Measurements from ENCODE around the gene PPP2R2B.

DNA sequence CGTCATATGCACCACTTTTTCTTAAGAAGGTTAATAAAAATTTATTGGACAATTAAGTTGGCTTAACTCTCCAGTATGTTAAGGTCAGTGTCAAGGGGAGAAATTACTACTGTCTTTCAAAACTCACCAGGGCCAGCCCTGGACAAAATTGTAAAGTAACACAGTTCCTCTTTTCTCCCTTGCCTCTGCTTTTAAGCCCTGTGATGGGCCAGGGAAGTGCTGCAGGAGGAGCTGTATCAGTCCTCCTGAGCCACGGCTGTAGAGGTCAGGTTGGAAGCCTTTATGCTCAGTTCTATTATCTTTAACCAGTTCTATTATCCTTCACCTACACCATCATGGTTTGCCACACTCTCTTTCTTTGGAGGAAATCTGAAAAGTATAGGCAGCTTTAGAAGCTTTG is 11.5 kb upstream of the PPP2R2B start:
- TF ChIP-seq, protein P1, sequence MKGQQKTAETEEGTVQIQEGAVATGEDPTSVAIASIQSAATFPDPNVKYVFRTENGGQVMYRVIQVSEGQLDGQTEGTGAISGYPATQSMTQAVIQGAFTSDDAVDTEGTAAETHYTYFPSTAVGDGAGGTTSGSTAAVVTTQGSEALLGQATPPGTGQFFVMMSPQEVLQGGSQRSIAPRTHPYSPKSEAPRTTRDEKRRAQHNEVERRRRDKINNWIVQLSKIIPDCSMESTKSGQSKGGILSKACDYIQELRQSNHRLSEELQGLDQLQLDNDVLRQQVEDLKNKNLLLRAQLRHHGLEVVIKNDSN (IDR thresholded peaks at IDR 0.05), result no peak
- TF ChIP-seq EP300 (IDR thresholded peaks at IDR 0.05; ENCODE audit: borderline replicate concordance) (no peak), YY1 (IDR thresholded peaks at IDR 0.05; ENCODE audit: low read depth) (no peak), TEAD4 (IDR thresholded peaks at IDR 0.05) (no peak), EGR1 (IDR thresholded peaks at IDR 0.05) (no peak), TAF1 (IDR thresholded peaks at IDR 0.05; ENCODE audit: low read depth) (no peak), CEBPB (IDR thresholded peaks at IDR 0.05) (no peak), NFIC (IDR thresholded peaks at IDR 0.05) (no peak), FOXM1 (IDR thresholded peaks at IDR 0.05; ENCODE audit: borderline replicate concordance, low read depth) (no peak)
- TF ChIP-seq, protein P2, sequence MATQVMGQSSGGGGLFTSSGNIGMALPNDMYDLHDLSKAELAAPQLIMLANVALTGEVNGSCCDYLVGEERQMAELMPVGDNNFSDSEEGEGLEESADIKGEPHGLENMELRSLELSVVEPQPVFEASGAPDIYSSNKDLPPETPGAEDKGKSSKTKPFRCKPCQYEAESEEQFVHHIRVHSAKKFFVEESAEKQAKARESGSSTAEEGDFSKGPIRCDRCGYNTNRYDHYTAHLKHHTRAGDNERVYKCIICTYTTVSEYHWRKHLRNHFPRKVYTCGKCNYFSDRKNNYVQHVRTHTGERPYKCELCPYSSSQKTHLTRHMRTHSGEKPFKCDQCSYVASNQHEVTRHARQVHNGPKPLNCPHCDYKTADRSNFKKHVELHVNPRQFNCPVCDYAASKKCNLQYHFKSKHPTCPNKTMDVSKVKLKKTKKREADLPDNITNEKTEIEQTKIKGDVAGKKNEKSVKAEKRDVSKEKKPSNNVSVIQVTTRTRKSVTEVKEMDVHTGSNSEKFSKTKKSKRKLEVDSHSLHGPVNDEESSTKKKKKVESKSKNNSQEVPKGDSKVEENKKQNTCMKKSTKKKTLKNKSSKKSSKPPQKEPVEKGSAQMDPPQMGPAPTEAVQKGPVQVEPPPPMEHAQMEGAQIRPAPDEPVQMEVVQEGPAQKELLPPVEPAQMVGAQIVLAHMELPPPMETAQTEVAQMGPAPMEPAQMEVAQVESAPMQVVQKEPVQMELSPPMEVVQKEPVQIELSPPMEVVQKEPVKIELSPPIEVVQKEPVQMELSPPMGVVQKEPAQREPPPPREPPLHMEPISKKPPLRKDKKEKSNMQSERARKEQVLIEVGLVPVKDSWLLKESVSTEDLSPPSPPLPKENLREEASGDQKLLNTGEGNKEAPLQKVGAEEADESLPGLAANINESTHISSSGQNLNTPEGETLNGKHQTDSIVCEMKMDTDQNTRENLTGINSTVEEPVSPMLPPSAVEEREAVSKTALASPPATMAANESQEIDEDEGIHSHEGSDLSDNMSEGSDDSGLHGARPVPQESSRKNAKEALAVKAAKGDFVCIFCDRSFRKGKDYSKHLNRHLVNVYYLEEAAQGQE (IDR thresholded peaks at IDR 0.05; ENCODE audit: low read depth), result no peak
